AG09309 (cell line): ENCODE results near the gene GFRAL.

ENCODE experiments used
- DNase-seq: peaks from one replicate; pipeline ENCODE4 v3.0.0-alpha.2; 2010; ENCODE audit warnings: low read depth
- H3K4me3 ChIP-seq: 2 replicates; pipeline ENCODE4 v1.5.1; 2011; ENCODE audit warnings: mild to moderate bottlenecking, low read depth, low read length, moderate library complexity; ENCODE audit not compliant: control insufficient read depth
- TF ChIP-seq, protein P1 (sequence below): IDR thresholded peaks from 2 replicates; pipeline ENCODE4 v1.5.1; 2011; ENCODE audit warnings: mild to moderate bottlenecking, low read depth, low read length, inconsistent platforms; ENCODE audit not compliant: insufficient read depth, control insufficient read depth; ENCODE audit errors: missing control alignments

Gene GFRAL, protein sequence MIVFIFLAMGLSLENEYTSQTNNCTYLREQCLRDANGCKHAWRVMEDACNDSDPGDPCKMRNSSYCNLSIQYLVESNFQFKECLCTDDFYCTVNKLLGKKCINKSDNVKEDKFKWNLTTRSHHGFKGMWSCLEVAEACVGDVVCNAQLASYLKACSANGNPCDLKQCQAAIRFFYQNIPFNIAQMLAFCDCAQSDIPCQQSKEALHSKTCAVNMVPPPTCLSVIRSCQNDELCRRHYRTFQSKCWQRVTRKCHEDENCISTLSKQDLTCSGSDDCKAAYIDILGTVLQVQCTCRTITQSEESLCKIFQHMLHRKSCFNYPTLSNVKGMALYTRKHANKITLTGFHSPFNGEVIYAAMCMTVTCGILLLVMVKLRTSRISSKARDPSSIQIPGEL

GRCh38 chr6:55327169-55327568, at the start of gene GFRAL:
TSS of gene GFRAL (plus strand) at chr6:55327469. CDS start at chr6:55327555, 86 bp downstream.
- DNase-seq = no peak
- TF ChIP-seq, protein P1, sequence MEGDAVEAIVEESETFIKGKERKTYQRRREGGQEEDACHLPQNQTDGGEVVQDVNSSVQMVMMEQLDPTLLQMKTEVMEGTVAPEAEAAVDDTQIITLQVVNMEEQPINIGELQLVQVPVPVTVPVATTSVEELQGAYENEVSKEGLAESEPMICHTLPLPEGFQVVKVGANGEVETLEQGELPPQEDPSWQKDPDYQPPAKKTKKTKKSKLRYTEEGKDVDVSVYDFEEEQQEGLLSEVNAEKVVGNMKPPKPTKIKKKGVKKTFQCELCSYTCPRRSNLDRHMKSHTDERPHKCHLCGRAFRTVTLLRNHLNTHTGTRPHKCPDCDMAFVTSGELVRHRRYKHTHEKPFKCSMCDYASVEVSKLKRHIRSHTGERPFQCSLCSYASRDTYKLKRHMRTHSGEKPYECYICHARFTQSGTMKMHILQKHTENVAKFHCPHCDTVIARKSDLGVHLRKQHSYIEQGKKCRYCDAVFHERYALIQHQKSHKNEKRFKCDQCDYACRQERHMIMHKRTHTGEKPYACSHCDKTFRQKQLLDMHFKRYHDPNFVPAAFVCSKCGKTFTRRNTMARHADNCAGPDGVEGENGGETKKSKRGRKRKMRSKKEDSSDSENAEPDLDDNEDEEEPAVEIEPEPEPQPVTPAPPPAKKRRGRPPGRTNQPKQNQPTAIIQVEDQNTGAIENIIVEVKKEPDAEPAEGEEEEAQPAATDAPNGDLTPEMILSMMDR = no peak
- no peak within 1 kb of the TSS for H3K4me3 ChIP-seq

- H3K4me3 ChIP-seq = no peak overlapping the region
- no peak for DNase-seq
- TF ChIP-seq, protein P1 = no peak
These were observed 49.6 kb upstream of the GFRAL start for GRCh38 chr6:55277646-55278045.

GRCh38 chr6:55281215-55281614, 46.1 kb upstream of the GFRAL start:
- H3K4me3 ChIP-seq = no peak overlapping the region
- no peak for DNase-seq
- TF ChIP-seq, protein P1 = no peak

DNA sequence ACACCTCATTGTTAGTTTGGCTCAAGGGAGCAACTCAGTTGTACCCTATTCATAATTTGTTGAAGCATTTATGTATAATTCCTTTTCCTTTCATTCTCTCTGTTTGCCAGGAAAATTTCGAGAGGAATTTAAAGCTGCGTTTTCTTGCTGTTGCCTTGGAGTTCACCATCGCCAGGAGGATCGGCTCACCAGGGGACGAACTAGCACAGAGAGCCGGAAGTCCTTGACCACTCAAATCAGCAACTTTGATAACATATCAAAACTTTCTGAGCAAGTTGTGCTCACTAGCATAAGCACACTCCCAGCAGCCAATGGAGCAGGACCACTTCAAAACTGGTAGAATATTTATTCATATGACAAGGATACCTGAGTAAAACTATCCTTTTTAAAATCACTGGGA, 45.2 kb upstream of the GFRAL start:
- no peak overlapping the region for H3K4me3 ChIP-seq
- DNase-seq = no peak
- TF ChIP-seq, protein P1 = no peak

- H3K4me3 ChIP-seq = no peak overlapping the region
- no peak for DNase-seq
- TF ChIP-seq, protein P1 = no peak
These were observed 40.4 kb upstream of the GFRAL start for GRCh38 chr6:55286824-55287223.

DNA sequence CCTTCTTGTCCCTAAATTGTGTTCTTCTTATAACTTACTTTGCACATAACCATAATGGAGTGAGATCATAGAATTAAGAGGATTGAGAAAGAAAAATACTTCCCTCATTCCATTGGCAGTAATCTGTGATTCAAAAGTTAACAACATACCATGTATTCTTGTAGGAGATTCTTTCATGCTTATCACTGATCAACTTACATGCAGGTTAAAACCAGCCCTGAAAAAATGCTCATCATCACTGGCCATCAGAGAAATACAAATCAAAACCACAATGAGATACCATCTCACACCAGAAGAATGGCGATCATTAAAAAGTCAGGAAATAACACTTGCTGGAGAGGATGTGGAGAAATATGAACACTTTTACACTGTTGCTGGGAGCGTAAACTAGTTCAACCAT, 36.5 kb upstream of the GFRAL start:
- TF ChIP-seq, protein P1 = no peak
- no peak for DNase-seq
- no peak overlapping the region for H3K4me3 ChIP-seq
